ENCODE data around the gene LIMS1. TPM values are rescaled to one million over a fixed set of nuclear protein-coding genes. Genes with fewer than 3 reads are reported as not detected.
"Not testable (repeated sequence)": the region's sequence is repeated elsewhere in the genome, so short reads cannot be mapped to it uniquely, and the experiment has no call there.

Gene LIMS1
- total and polyA plus RNA-seq, 2 of the 13 experiments (the other 11 are each of a cell fraction or from before 2014, with no cell fraction given) = 38.3 to 49.6 TPM

- peak; percentile 49 for ATAC-seq
- H3K27ac ChIP-seq (ENCODE audit: extremely low read length, insufficient read depth, low read length); in situ Hi-C loops (cut with HindIII; ENCODE audit: extremely low pct_ligation_motif_present, low pct_unique_long_range_greater_than_20kb); H2AFZ ChIP-seq (ENCODE audit: low read length); DNase-seq (ENCODE audit: low spot score); H3K9ac ChIP-seq (ENCODE audit: insufficient read depth, low read depth, low read length); H3K4me2 ChIP-seq (ENCODE audit: low read depth, low read length); H3K4me3 ChIP-seq (replicated peaks in 1 of 3; ENCODE audit: insufficient read depth in 1 of 3, low read depth in 2 of 3, low read length in 3 of 3); FAIRE-seq; H3K79me2 ChIP-seq (ENCODE audit: insufficient read depth, low read length); BruUV-seq (replicated peaks); H4K20me1 ChIP-seq (ENCODE audit: insufficient read depth, low read length); CTCF ChIA-PET (ENCODE audit: low intra/inter-chr PET ratio, low total read pairs); H3K36me3 ChIP-seq (replicated peaks in 1 of 2; ENCODE audit: control insufficient read depth in 1 of 2, insufficient read depth in 2 of 2, low read length in 2 of 2); intact Hi-C loops (cut with micrococcal nuclease; ENCODE audit: unreplicated experiment); POLR2A ChIA-PET; H3K27me3 ChIP-seq (ENCODE audit: control insufficient read depth in 1 of 2, insufficient read depth in 2 of 2, low read length in 2 of 2); H3K9me3 ChIP-seq (ENCODE audit: low read length): not testable (repeated sequence)
- peaks cover 13% of the 10 kb centered on the region; the same call in 1 of the 2 replicates for H3K4me1 ChIP-seq (ENCODE audit: insufficient read depth, low read length)
- 71% methylated on average over 7 of the region's 15 CpGs for WGBS (ENCODE audit: low lambda C conversion rate)
Observed at GRCh38 chr2:108688818-108689756, 154.8 kb downstream of the LIMS1 start.

- H2AFZ ChIP-seq (ENCODE audit: low read length); H3K79me2 ChIP-seq (ENCODE audit: insufficient read depth, low read length); H3K4me3 ChIP-seq (replicated peaks in 1 of 3; ENCODE audit: insufficient read depth in 1 of 3, low read depth in 2 of 3, low read length in 3 of 3); H3K27me3 ChIP-seq (ENCODE audit: control insufficient read depth in 1 of 2, insufficient read depth in 2 of 2, low read length in 2 of 2); intact Hi-C loops (cut with micrococcal nuclease; ENCODE audit: unreplicated experiment); H3K9me3 ChIP-seq (ENCODE audit: low read length); H3K9ac ChIP-seq (ENCODE audit: insufficient read depth, low read depth, low read length); BruUV-seq (replicated peaks); POLR2A ChIA-PET; H3K36me3 ChIP-seq (replicated peaks in 1 of 2; ENCODE audit: control insufficient read depth in 1 of 2, insufficient read depth in 2 of 2, low read length in 2 of 2); H3K4me2 ChIP-seq (ENCODE audit: low read depth, low read length); H3K27ac ChIP-seq (ENCODE audit: extremely low read length, insufficient read depth, low read length); in situ Hi-C loops (cut with HindIII; ENCODE audit: extremely low pct_ligation_motif_present, low pct_unique_long_range_greater_than_20kb); H4K20me1 ChIP-seq (ENCODE audit: insufficient read depth, low read length); FAIRE-seq; CTCF ChIA-PET (ENCODE audit: low intra/inter-chr PET ratio, low total read pairs): not testable (repeated sequence)
- DNase-seq (ENCODE audit: low spot score) (peak; percentile 58), ATAC-seq (peak; percentile 98)
- peaks cover 13% of the 10 kb centered on the region; the same call in 1 of the 2 replicates for H3K4me1 ChIP-seq (ENCODE audit: insufficient read depth, low read length)
- TF ChIP-seq STAG1 (CRISPR knock-in tag; IDR thresholded peaks at IDR 0.05) (peak; percentile 68), HNF4A (CRISPR knock-in tag; IDR thresholded peaks at IDR 0.05) (peak; percentile 69), ZNF644 (CRISPR knock-in tag; IDR thresholded peaks at IDR 0.05; ENCODE audit: low read depth) (0 out of 2 replicates have a peak, but pooled peaks have one; percentile 8)
- no CpG with 5 or more reads among the region's 1 CpG for WGBS (ENCODE audit: low lambda C conversion rate)
Observed at GRCh38 chr2:108690001-108690400, 155.7 kb downstream of the LIMS1 start.
